ENCODE data around the gene VSX2.
"Not testable (repeated sequence)": the region's sequence is repeated elsewhere in the genome, so short reads cannot be mapped to it uniquely, and the experiment has no call there.

Gene VSX2

DNA sequence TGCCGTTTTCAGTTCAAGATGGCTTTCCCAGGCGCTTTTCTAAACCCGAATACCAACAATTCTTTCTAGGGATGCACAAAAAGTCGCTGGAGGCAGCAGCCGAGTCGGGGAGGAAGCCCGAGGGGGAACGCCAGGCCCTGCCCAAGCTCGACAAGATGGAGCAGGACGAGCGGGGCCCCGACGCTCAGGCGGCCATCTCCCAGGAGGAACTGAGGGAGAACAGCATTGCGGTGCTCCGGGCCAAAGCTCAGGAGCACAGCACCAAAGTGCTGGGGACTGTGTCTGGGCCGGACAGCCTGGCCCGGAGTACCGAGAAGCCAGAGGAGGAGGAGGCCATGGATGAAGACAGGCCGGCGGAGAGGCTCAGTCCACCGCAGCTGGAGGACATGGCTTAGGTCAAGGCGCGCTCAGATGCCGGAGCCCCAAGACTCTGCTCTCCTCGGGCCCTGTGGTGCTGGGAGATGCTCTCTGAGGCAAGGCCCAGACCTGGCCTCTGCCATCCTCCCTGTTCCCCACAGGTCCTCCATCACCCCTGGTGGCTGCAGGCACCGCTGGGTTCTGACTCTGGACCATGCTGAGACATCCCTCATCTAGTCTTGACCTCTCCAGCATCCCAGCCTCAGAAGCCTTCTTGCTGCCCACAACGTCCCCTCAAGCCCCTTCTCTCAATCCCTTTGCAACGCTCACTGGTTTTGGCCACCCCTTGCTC lies 21.4 kb downstream of the VSX2 start:
- no peak for DNase-seq (ENCODE audit: low read depth)

DNA sequence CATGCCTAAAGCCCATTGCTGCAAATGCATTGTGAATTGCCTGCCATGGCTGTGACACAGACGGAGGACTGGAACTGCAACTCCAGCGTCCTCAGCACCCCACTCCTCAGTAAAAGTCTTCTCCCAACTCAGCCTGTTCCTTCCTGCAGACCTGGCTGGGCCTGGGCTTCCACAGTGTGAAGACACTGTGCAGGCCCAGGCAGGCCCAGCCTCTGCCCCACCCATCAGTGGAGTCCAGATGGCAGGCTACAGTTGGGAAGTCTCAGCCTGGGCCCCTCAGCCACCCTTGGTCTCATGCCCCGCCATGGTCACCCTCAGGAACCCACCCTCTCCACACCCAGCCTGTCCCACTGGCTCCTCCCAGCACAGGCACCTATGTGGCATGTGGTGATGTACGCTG lies 22.0 kb downstream of the VSX2 start:
- DNase-seq (ENCODE audit: low read depth), result no peak

DNA sequence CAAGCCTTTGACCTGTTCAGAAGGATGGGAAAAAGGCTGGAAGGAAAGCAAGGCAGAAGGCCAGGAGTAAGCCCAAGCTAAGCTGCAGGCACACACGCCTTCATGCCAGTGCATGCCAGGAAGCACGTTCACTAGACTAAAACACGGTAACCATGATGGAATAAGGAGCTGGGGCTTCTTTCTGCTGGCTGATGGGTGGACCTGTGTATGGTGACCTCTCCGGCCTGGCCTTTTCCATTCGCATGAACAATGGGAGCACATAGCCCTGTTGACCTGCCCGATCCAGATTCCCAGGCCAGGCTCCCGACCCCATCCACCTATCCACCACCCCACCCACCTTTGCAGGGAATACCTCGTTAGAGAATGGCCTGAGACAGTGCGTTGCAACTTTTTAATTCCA lies 22.8 kb downstream of the VSX2 start:
- no peak for DNase-seq (ENCODE audit: low read depth)

DNA sequence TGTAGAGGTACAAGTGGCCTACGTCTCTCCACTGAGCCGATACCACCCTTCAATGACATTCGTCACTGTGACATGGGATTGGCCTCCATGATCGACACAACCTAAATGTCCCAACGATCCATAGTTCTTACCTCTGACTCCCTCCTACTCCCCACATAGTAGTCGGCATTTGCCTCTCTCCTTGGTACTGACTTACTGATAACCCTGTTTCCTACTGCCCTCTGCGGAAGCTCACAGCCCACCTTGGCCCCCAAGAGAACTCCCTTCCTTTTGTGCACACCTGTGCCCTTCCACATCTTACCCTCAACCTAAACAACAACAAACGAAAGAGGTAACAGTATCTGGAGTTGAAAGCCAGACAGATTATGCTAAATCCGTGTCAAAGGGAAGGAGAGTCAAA lies 23.9 kb downstream of the VSX2 start:
- DNase-seq (ENCODE audit: low read depth), result no peak

DNA sequence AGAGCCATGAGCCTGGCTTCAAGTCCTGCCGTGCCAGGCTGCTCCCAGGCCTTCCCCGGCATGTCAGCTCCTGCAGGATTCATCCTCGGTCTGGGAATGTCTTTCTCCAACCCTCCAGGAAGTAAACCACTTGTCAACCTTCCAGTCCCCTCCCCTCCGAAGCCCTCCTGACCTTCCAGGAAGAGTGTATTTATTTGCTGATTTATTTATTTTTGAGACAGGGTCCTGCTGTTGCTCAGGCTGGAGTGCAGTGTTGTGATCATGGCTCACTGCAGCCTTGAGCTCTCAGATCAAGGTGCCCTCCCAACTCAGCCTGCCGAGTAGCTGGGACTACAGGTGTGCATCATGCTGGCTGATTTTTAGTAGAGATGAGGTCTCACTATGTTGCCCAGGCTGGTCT lies 24.7 kb downstream of the VSX2 start:
- no peak for DNase-seq (ENCODE audit: low read depth)

DNA sequence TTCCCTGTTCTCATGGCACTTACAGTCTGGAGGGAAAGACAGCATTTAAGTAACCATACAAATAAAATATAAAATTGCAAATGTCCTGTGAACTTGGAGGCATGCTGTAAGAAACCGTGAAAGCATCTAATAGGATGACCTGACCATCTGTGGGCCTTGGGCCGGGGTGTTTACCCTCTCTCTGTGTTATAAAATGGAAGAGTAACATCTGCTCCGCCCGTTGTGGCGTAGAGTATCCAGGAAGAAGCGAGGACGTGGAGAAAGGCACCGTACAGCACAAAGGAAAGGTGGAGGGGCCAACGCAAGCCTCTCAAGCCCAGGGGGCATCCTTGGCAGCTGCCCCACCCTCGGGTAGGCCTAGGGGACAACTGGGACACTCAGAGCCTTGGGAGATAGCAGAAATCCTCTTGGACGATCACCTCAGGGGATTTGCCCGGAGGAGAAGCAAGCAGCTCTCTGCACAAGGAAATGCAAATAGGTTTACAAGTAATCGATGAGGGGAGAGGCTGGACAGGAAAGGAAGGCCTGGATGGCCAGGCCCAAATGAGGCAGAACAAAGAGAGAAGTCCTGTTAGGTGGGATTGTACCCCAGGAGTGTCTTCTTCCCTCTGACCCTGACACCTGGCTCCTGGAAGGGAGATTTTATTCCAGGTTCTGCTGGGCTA lies 26.2 kb downstream of the VSX2 start:
- no peak for DNase-seq (ENCODE audit: low read depth)

DNA sequence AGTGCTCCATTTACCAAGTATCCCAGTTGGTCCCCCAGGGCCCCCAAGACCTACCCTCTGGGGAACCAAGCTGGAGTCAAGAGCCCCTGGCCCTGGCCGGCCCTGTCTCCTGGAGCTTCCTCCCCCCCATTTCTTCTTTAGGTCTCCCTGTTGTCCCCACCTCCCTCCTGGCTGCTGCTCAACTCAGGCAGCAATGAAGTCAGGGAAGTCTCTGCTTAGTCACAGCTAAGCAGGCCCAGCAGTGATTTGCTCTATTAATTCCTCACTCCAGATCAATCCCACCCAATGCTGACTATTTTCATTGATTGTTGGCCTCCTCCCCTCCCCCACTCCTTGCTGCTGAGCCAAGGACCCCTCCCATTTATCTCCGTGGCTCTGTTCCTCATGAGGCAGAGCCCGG lies 28.3 kb downstream of the VSX2 start:
- no peak for DNase-seq (ENCODE audit: low read depth)

DNA sequence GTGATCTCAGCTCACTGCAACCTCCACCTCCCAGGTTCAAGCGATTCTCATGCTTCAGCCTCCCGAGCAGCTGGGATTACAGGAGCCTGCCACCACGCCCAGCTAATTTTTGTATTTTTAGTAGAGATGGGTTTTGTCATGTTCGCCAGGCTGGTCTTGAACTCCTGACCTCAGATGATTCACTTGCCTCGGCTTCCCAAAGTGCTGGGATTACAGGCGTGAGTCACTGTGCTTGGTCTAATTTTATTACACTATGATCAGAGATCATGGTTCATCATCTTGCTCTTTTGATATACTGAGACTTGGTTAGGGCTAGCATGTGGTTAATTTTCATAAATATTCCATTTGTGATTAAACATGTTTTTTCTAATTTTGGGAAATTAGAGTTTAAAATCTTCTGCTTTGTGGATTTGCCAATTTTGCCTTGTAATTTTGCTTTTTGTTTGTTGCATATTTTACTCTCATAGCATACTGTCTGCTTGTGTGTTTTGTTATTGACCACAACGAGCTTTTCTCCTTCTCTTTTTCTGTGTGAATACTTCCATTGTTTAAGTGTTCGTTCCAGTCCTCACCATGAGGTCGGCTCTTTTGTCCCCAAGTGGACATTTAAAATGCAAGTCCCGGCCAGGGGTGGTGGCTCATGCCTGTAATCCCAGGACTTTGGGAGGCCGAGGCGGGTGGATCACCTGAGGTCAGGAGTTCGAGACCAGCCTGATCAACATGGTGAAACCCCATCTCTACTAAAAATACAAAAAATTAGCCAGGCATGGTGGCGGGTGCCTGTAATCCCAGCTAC lies 31.3 kb downstream of the VSX2 start:
- DNase-seq (ENCODE audit: low read depth), result not testable (repeated sequence)

DNA sequence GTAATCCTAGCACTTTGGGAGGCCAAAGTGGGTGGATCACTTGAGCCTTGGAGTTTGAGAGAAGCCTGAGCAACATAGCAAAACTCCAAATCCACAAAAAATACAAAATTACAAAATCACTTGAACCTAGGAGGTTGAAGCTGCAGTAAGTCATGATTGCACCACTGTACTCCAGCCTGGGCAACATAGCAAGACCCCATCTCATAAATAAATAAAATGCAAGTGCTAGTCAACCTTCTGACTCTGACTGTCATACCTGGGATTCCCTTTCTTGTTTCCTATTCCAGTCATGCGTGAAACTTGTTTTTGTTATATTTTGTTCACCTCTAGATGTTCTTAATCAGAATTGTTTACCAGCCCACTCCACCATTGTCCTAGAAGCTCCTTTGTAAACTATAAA lies 32.1 kb downstream of the VSX2 start:
- DNase-seq (ENCODE audit: low read depth), result no peak

DNA sequence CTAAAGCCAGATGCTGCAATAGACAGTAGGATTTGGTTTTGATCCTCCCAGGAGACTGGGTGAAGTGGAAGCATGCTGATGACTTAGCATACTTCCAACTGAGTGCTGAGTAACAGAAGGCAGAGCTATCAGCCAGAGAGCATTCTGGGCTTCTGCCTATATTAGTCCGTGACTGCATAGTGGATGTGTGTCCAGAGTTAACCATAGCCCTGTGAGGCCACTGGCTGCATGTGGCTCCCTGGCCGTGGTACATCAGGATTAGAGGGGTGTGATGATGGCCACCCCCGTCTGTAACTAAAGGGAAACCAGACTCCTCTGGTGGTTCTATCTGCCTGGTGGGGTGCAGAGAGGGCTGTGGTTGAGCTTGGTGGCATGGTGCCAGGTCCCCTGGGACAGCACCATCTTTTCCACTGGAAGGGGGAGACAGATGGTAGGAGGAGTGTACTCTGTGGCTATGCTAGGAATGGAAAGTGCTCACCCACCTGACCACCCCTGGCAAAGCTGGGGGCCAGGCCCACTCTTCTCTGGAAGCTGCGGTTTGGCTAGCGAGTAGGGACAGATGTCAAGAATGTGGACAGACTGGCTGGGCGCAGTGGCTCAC lies 36.1 kb downstream of the VSX2 start:
- DNase-seq (ENCODE audit: low read depth), result no peak

DNA sequence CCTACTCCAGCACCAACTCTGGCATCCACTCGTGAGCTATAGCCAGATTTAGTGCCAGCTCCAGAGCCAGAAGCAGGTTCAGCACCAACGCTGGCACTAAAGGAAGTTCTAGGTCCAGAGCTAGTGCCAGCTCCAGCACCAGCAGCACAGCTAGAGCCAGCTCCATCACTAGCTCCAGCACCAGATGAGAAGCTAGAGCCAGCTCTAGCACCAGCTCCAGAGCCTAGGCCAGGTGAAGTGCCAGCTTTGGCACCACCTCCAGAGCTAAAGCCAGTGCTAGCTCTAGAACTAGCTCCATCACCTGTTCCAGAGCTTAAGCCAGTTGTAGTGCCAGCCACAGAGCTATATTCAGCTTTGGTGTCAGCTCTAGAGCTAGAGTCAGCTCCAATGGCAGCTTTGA lies 38.8 kb downstream of the VSX2 start:
- DNase-seq (ENCODE audit: low read depth), result no peak

DNA sequence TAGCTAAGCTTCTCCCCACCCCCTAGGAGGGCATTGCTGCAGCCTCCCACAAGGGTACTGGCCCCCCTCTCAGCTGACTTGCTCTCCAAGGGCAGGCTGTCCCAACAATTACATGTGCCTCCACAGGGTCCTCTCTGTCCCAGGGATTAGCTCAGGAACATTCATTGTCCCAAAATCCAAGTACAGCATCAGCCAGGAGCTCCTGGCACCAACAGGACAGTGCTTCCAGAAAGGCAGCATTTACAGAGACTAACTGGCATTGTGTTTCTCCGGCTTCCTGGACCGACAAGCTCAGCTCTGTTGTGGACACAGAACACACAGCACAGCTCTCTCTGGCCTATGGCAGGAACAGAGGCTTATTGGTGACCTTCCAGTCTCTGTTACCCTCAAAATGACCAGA lies 41.8 kb downstream of the VSX2 start:
- DNase-seq (ENCODE audit: low read depth), result no peak

DNA sequence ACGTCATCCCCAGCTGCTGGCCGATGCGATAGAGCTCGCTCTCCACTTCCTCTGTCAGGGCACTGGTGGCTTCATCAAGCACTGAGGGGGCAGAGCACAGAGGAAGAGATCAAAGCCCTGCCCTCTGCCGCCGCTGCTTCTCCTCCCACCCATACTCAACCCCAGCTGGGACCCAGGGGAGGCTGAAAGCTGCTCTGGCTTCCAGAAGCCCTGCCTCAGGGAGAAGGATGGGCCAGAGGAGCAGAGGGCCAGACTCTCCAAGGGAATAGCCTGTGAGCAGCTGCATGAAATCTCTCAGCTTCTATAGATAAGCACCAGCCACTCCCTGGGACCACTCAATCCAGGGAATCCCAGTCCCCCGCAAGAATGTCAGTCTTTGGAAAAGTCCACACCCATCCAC lies 47.5 kb downstream of the VSX2 start:
- DNase-seq (ENCODE audit: low read depth), result no peak

DNA sequence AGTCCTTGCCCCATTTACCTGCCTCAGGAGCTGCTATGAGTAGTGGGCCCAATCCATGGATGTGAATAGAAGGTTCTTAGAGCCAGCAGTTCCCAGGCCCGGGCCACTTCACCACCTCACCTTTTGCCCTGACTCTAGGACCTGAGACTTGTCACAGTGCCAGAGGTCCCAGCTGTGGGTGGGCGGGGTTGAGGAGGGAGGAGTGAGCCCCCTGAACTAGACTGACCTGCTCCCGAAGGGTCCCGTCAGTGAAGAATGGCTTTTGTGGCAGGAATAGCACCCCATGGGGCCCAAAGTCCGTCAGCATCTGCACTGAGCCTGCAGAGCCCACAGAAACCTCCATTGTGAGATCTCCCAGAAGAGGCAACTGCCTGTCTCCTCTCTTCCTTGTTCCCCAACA lies 50.6 kb downstream of the VSX2 start:
- no peak for DNase-seq (ENCODE audit: low read depth)

DNA sequence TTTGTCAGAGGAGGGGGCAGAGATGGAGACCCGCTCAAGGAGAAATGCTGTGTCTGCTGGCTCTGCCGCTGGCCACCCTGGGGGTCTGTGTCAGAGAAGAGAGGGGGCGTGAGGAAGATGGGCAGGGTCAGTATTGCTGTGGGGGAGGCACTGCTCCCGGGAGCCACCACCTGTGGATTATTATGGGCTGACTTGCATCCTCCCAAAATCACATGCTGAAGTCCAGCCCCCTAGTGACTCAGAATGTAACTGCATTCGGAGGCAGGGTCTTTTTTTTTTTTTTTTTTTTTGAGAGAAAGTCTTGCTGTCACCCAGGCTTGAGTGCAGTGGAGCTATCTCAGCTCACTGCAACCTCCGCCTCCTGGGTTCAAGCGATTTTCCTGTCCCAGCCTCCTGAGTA lies 51.2 kb downstream of the VSX2 start:
- DNase-seq (ENCODE audit: low read depth), result no peak

DNA sequence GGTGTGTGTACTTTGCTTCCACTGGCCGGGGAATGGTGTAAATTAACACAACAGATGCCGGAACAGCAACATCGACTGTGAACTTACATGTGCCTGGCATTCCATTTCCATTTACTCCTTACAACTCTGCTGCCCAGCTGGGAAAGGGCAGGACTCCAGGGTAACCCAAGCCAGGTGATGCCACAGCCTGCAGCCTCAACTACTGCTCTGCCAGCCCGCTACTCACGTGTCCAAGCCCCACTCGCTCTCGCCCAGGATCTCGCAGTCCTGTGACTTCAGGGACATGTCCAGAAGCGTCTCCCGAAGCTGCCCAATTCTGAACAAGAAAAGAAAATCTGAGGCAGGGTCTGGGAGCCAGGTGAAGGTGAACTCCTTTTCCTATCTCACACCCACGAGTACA lies 52.8 kb downstream of the VSX2 start:
- DNase-seq (ENCODE audit: low read depth), result no peak

DNA sequence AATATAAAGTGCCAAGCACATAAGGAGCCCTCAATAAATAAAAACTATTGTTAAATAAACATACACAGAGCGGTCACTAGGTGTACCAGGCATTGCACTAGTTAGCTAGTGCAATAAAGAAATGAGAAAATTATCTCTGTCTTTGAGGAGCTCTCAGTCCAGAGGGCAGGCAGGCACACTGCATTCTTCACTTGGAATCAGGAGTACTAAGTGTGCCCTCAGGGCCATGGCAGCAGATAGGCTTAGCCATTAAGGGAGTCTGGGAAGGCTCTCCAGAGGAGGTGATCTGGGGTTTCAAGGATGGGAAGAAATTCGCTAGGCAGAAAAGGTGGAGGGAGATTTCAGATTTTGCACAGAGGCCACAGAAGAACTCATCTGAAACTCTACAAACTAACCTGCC lies 54.4 kb downstream of the VSX2 start:
- no peak for DNase-seq (ENCODE audit: low read depth)

DNA sequence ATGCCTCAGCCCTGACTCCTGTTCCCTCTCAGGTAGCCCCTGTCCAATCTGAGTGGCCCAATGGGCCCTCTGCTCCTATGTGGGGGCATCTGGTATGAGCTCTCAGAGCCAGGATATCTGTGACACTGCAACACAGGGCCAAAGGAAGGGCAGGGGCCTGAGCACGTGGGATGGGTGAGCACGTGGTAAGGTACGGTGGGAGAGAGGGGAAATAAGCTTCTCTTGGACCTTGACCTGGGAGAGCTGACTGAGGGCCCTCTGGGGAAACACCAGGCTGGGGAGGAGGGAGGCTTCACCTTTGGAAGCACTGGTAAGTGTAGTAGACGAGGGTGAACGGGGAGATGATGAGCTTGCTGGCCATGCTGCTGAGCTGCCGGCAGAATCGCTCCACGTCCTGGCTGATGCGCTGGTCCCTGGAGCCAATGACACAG lies 56.8 kb downstream of the VSX2 start:
- DNase-seq (ENCODE audit: low read depth), result no peak

DNA sequence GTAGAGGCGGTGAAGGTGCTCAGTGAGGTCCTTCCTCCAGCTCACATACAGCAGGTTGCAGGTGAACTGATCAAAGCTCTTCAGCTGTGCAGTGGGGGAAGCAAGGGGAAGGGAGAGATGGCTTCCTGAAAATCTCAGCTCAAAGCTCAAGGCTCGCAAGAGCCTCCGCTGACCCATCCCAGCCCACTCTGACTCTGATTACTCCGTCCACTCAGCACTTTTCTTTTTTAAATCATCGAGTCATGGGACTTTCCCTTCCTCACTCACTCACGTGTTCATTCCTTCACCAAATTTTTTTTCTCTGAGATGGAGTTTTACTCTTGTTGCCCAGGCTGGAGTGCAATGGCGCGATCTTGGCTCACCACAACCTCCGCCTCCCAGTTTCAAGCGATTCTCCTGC lies 58.7 kb downstream of the VSX2 start:
- no peak for DNase-seq (ENCODE audit: low read depth)

DNA sequence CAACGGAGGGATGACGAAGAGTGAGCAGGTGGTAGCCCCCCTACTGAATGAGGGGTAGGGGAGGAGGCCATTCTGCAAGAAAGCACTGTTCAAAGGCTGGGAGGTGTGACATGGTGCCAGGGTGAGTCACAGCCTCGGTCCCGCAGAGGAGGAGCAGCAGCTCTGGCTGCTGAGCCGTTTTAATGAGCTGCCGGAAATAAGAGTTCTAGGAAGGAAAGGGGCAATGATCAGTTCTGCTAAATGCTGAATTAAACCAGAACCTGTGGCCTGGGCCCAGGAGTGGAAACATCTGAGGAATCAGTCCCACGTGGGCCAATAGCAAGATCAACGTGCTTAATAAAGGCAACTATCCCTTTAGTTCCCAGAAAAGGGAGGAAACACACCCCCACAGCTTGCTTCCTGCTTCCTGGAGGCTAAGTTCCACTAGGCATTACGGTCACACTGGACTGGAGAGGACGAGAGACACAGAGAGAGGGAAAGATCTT lies 59.9 kb downstream of the VSX2 start:
- no peak for DNase-seq (ENCODE audit: low read depth)

DNA sequence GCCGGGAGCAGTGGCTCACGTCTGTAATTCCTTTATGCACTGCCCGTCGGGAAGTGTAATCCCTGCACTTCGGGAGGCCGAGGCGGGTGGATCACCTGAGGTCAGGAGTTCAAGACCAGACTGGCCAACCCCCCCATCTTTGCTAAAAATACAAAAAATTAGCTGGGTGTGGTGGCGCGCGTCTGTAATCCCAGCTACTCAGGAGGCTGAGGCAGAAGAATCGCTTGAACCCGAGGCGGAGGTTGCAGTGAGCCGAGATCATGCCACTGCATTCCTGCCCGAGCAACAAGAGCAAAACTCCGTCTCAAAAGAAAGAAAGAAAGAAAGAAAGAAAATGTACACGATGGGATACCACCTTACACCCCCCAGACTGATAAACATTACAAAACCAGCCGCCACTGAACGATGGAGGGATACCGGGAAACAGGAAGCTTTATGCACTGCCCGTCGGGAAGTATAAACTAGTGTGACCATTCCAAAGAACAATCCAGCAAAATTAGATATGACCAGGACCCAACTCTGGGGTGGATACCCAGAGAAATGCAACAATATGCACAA lies 62.4 kb downstream of the VSX2 start:
- DNase-seq (ENCODE audit: low read depth), result no peak

DNA sequence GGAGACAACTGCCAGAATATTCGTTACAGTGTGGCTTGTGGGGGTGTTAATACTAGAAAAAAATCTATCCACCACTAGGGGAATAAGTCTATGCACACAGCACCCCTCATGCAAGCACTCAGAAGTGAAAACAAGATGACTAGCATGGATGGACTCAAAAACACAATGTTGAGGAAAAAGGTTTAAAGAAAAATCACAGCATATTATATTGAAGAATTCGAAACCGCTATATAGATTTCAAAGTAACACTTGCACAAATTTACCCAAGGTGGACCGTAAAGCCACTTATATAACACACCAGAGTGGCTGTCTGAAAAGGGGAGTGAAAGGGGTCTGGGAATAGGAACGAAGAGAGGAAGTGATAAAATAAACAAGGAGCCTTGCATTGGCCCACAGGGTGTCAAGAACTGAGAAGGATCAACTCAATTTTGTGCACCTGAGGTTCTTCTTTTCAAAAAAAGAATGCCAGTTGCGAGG lies 62.9 kb downstream of the VSX2 start:
- no peak for DNase-seq (ENCODE audit: low read depth)

All from activated T-cell treated with anti-CD3 and anti-CD28 coated beads for 1 hour (primary cell).